Hematopoietic multipotent progenitor cell treated with erythropoietin and hydrocortisone succinate and interleukin-3 and kit ligand, for 8 days (in vitro differentiated cells): ENCODE results near the gene HOXB2.
"Not testable (repeated sequence)": the region's sequence is repeated elsewhere in the genome, so short reads cannot be mapped to it uniquely, and the experiment has no call there.

ENCODE experiments used
- DNase-seq: peaks from one replicate; pipeline ENCODE4 v3.0.0-alpha.2; 2015

HOXB2 gene

DNA sequence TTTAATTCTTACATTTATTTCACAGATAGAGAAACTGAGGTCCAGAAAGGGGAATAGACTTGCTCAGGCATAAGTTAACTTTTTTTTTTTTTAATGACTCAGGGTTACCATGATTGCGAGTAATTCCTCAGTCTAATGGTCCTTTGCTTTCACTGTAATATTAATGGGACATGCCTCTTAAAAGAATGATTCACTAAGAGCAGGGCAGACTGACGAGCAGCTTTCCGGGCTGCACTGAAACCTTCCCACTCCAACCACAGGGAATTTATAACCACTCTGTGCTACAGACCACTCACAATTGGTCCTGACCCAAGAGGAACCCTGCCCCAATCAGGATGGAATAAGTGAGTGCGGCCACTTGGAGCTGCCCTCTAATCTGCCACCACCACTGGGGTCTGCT, 5.7 kb downstream of the HOXB2 start:
- no peak for DNase-seq

GRCh38 chr17:48537316-48537715, 7.6 kb downstream of the HOXB2 start:
- no peak for DNase-seq

DNA sequence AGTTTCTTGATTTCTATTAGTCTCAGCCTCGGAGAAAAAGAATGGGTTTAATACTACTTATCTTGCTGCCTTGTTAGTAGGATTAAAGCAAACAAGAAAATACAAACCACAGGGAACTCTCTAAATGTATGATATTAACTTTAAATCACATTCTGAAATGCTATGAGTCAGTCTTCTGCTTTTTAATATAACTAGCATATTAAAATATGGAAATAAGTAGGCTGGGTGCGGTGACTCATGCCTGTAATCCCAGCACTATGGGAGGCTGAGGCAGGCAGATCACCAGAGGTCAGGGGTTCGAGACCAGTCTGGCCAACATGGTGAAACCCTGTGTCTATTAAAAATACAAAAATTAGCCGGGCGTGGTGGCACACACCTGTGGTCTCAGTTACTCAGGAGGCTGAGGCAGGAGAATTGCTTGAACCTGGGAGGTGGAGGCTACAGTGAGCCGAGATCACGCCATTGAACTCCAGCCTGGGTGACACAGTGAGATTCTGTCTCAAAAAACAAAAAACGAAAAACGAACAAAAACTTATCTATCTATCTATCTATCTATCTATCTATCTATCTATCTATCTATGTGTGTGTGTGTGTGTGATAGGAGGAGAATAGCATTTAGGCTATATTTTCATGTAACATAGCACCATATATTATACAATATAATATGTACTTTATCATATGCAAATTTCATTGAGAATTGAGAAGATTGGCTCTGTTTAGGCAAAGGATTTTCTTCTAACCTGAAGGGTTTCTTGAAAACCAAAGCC, 8.9 kb downstream of the HOXB2 start:
- not testable (repeated sequence) for DNase-seq

GRCh38 chr17:48532261-48532660, 12.6 kb downstream of the HOXB2 start:
- DNase-seq = no peak

GRCh38 chr17:48530887-48531272, 14.0 kb downstream of the HOXB2 start, which contains the start of gene HOXB1:
Gene HOXB1 (minus strand): TSS chr17:48531011. CDS start chr17:48530904, 107 bp downstream.
- no peak for DNase-seq

- no peak for DNase-seq
These were observed 14.6 kb downstream of the HOXB2 start for GRCh38 chr17:48530208-48530886.

- DNase-seq = no peak
These were observed 15.3 kb downstream of the HOXB2 start for GRCh38 chr17:48529683-48530009.

DNA sequence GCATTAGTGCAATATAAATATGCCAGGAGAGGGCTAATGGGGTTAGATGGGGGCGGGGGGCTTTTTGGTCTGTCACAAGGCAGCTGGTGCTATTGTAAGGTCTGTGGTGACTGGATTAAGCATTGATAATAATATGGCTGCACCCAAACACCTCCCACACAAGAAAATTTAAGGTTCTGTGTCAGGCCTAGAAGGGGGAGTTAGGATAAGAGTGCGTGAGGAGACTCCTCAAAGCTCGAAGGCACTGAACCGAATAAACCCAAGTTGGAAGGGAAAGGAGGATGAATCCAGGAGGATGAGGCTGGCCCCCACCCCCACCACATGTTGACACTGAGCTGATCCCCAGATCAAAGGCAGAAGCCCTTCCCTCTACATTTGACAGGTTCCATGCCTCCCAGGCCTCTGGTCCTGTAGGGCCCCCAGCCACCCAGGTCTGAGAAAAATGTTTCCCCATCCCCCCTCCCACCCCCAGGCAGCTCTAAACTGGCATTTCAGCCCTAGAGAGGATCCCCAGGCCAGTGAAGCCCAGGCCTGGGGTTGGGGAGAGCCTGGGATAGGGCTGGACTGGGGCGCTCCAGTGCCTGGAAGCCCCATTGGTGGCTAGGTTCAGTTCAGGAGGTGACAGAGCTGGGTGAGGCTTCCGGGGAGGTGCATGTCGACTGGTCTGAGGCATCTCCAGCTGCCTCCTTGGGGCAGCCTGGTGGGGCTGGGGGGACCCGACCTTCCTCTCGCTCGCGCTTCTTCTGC, 15.8 kb downstream of the HOXB2 start:
- DNase-seq = no peak

DNA sequence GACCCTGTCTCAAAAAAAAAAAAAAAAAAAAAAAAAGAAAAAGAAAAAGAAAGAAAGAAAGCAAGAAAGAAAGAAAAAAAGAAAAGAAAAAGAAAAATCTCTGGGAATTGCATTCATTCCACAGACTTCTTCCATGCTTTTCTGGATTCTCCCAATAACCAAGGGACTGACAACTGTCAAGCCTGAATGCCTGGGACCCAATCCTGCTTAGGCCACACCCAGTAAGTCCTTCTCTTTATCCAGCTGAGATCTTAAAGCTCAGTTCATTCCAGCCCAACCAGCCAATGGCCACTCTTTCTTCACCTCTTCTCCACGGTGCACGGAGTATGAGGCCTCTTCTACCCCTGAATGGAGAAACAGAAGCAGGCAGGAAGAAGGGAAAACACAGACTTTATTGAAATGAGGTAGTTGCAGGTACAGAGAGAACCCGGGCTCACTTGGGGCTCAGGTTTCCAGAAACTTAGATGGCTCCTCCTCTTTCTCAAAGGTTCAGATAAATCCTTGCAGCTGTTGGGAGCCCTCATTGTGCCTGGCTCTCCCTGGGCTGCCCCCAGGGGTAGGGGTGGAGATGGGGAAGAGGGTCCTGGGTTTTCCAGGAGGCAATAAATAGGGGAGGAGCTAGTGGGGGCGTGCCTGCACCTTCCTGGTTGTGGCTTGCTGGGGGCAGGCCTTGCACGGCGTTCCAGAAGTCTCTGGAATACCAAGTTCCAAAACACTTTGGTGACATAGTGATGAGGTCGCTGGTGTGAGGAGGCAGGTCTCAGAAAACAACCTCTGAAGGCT, 16.6 kb downstream of the HOXB2 start:
- no peak for DNase-seq

DNA sequence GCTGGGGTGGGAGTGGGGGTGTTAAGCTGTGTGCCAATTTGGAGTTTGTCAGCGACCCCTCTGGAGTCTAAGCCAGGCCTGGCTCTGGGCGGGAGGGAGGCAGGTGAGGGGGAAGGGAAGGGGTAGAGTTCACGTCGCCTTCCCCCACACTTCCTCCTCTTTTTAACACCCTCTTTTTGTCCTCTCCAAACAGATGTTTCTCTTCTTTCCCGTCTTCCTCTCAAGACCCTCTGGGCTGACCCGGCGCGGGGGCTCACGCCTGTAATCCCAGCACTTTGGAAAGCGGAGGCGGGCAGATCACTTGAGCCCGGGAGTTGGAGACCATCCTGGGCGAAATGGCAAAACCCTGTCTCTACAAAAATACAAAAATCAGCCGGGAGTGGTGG, 17.4 kb downstream of the HOXB2 start:
- DNase-seq = no peak

GRCh38 chr17:48526608-48527546, 18.0 kb downstream of the HOXB2 start:
- no peak for DNase-seq

- no peak for DNase-seq
These were observed 21.9 kb downstream of the HOXB2 start for GRCh38 chr17:48523010-48523409.

GRCh38 chr17:48522031-48522653, 22.8 kb downstream of the HOXB2 start:
- no peak for DNase-seq

DNA sequence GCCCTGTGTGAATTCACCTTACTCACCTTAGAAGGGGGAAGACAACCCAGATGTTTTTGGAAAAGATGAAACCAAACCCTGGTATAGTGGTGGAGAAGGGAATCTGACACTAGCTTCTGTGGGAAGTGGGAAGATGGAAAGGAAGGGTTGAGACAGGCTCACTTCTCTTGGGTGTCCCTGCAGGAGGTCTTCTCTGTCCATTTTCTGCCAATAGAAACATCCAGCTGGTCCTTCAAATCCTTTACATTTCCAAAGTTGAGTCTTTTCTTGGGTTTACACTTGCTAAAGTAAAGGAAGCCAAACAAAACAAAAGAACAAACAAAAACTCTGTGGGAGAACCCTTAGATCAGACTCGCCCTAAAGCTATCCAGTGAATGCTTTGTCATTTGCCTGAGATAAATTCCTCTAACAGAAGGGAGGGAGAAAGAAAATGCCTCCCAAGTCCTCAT, 24.3 kb downstream of the HOXB2 start:
- no peak for DNase-seq

DNA sequence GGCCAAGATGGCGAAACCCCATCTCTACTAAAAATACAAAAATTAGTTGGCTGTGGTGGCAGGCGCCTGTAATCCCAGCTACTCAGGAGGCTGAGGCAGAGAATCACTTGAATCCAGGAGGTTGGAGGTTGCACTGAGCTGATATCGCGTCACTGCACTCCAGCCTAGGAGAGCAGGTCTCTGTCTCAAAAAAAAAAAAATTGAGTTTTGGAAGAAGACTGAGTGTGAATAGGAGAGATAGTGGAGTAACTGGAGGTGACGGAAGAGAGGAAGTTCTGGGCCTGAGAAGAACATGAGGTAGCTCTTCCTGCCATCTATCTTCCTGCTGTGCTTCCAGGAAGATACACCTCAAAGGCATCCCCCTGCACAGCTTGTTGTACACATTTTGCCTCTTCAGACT, 25.5 kb downstream of the HOXB2 start:
- no peak for DNase-seq

- no peak for DNase-seq
These were observed 27.4 kb downstream of the HOXB2 start for GRCh38 chr17:48517478-48517877.

DNA sequence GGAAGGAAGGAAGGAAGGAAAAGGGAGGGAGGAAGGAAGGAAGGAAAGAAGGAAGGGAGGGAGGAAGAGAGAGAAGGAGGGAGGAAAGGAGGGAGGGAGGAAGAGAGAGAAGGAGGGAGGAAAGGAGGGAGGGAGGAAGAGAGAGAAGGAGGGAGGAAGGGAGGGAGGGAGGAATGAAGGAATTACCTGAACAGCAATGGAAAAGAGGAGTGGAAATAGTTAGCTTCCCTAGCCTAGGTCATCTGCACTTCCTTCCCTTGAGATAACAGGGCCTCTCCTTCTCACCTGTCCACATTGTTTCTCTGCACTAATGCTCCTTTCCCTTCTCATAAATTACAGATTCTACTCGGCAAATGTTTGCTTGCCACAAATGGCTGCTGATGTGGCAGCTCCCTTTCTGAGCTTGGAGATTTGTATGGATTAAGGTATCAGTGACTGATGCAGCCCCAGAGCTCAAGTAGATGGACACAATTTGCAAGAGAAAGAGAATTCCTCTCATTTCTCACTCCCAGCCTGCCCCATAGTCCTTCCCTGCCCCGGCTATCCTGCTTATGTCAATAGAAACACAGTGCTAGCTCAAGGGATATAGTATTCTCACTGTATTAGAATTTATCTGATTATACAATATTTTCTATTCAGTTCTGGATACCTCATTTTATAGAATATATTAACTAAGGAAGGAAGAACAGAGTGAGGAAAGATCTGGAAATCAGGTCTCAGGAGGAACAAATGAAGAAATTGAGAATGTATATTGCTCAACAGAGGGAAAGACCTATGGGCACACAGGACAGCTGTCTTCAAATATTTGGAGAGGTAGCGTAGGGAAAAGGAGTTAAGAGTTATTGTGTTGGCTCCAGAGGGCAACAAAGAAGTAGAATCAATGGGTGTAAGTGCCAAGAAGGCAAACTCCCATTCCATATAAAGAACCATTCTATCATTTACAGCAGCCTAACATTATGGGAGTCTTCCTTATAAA, 28.7 kb downstream of the HOXB2 start:
- no peak for DNase-seq

DNA sequence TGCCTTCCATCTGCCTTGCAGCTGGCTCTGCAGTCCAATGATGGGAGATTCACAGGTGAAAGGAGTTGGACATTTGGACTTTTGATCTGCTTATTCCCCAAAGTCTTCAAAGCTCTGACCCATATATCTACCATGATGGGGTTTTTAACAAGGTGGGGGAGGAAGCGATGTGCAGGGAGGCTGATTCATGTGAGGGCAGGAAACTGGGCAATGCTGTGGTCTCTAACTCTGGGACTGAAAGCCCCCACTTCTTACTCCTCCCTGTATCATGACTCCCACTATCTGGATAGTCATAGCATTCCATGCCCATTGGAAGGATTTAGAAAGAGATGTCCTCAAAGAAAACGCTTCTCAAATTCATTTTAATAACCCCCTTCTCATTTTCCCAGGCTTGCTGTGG, 30.4 kb downstream of the HOXB2 start:
- no peak for DNase-seq

DNA sequence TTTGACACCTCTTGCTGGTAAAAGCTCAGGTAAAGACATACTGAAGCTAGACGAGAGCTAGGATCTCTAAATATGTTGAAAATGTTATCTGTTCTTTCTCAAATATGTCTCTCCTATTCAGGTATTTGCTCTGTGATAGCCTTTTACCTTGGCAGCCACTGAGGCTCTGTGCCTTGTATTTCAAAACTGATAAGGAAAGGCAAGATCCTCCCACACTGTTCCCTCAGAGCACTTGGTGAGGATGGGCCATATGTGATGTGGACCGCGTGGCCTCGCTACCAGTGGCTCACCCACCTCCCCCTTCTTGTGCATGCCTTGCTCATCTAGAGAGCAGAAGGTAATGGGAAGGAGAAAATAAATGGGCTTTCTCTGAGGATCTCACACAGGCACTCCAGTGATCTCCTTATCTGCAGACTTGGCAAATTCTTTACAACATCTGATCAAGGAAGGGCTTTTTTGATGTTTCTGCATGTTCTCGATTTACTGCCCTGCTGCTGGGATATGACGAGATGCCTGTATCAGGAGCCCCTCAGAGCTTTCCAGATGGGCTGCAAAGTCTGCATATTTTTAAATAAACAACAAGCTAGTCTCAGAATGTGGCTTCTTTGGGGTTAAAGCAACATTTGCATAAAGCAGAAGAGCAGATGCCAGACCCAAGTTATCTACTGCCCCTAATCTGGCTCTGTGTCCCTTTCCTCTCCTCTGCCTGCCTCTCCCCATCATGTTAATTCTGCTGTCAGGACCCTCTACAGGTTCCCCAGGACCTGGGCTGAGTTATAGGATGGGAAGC, 31.0 kb downstream of the HOXB2 start:
- no peak for DNase-seq
